HG03135 (cell line): ENCODE measurements around the gene CLIP4.

Experiments
- ATAC-seq: cut with Tn5 transposase; IDR thresholded peaks from one replicate; pipeline ENCODE4 v1.9.1; 2021; ENCODE audit warnings: mild to moderate bottlenecking, moderate library complexity; ENCODE audit not compliant: unreplicated experiment

The CLIP4 gene

GRCh38 chr2:29218071-29218470 is 102.9 kb downstream of the CLIP4 start:
- no peak for ATAC-seq

- ATAC-seq, result no peak
Measured at GRCh38 chr2:29218550-29219125, 103.4 kb downstream of the CLIP4 start.

GRCh38 chr2:29219374-29219773 is 104.2 kb downstream of the CLIP4 start:
- no peak for ATAC-seq

GRCh38 chr2:29220506-29221270 is 105.5 kb downstream of the CLIP4 start:
- ATAC-seq, result no peak

GRCh38 chr2:29222381-29223179 is 107.4 kb downstream of the CLIP4 start:
- ATAC-seq, result no peak

GRCh38 chr2:29223257-29223656 is 108.0 kb downstream of the CLIP4 start:
- no peak for ATAC-seq

GRCh38 chr2:29223851-29224692 is 108.9 kb downstream of the CLIP4 start:
- no peak for ATAC-seq

GRCh38 chr2:29224693-29225551 is 109.7 kb downstream of the CLIP4 start:
- ATAC-seq, result no peak

- no peak for ATAC-seq
Measured at GRCh38 chr2:29225814-29226213, 110.6 kb downstream of the CLIP4 start.

- no peak for ATAC-seq
Measured at GRCh38 chr2:29226375-29226774, 111.2 kb downstream of the CLIP4 start.

- no peak for ATAC-seq
Measured at GRCh38 chr2:29226808-29227207, 111.6 kb downstream of the CLIP4 start.

GRCh38 chr2:29227935-29228675 is 112.9 kb downstream of the CLIP4 start:
- no peak for ATAC-seq

GRCh38 chr2:29228947-29229346 is 113.7 kb downstream of the CLIP4 start:
- ATAC-seq, result no peak

- ATAC-seq, result no peak
Measured at GRCh38 chr2:29229640-29230039, 114.4 kb downstream of the CLIP4 start.

- ATAC-seq, result no peak
Measured at GRCh38 chr2:29232041-29232440, 116.8 kb downstream of the CLIP4 start.

- ATAC-seq, result no peak
Measured at GRCh38 chr2:29233428-29233827, 118.2 kb downstream of the CLIP4 start.

GRCh38 chr2:29235411-29235810 is 120.2 kb downstream of the CLIP4 start:
- no peak for ATAC-seq

GRCh38 chr2:29236074-29236473 is 120.9 kb downstream of the CLIP4 start:
- no peak for ATAC-seq

- ATAC-seq, result no peak
Measured at GRCh38 chr2:29238497-29238896, 123.3 kb downstream of the CLIP4 start.
